ENCODE data around the gene FTCD. TPM values are rescaled to one million over a fixed set of nuclear protein-coding genes. Genes with fewer than 3 reads are reported as not detected.
A peak's percentile ranks its signal among the peaks of the same experiment; 100 is the strongest.

The FTCD gene
- total and polyA plus RNA-seq, 2 donors (not counting 1 experiment from before 2014, with no cell fraction given), result 0.27 to 1.3 TPM

DNA sequence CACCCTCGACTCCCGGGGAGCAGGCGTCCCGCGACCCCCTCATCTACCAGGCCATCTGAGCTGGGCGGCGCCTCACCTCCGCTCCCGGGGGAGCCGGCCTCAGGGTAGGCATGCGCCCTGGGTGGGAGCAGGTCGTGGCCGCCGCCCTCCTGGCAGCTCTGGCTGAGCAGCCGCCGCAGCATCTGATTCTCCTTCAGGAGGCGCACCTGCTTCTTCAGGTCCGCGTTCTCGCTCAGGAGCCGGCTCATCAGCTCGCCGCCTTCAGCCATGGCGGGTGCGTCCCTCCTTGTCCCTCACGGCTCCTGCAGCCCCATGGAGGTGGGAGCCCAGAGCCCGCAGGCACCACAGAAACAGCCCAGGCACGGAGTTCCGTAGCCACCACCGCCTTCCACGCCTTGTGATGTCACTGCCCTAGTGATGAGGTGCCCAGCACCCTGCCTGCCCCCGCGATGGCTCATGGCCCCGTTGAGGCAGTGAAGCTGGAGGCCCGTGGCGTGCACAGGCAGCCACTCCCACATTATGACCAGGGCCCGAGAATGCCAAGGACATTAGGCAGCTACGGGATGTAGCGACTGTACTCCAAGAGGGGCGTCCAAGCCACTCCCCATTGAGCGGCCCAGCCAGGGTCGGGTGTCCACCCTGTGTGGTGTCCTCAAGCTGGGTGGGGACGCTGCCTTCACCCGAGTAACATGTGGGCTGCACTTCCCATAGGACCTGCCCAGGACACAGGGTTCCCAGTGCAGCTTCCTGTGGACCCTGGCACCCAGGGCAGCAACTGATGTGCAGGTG, 27.4 kb upstream of the FTCD start:
- Histone ChIP-seq H3K79me2 (ENCODE audit: control insufficient read depth, insufficient read depth, low read length) (no peaks in the 10 kb centered on the region), H3K27ac (ENCODE audit: insufficient read depth, low read length) (no peak overlapping the region), H3K4me1 (ENCODE audit: control insufficient read depth, extremely low read depth, insufficient read depth, low read length) (peaks cover 3% of the 10 kb centered on the region), H3K36me3 (ENCODE audit: control insufficient read depth, insufficient read depth, low read length) (no peaks in the 10 kb centered on the region), H2AFZ (ENCODE audit: low read length) (no peak overlapping the region), H3K9me3 (ENCODE audit: control insufficient read depth, insufficient read depth, low read depth, low read length) (no peaks in the 10 kb centered on the region), H3K27me3 (ENCODE audit: control insufficient read depth, insufficient read depth, low read length) (no peaks in the 10 kb centered on the region), H3K4me2 (ENCODE audit: extremely low read depth, insufficient read depth, low read length) (peak overlapping the region; percentile 44), H3K4me3 (replicated peaks in 1 of 4; ENCODE audit: control extremely low read depth in 1 of 4, insufficient read depth in 1 of 4, low read depth in 3 of 4, low read length in 4 of 4) (peak overlapping the region in 1 of 4 experiments; percentile 27), H3K9ac (ENCODE audit: insufficient read depth, low read length) (no peak overlapping the region), H4K20me1 (ENCODE audit: control insufficient read depth, extremely low read depth, insufficient read depth, low read length) (no peaks in the 10 kb centered on the region)
- TF ChIP-seq, protein P1, sequence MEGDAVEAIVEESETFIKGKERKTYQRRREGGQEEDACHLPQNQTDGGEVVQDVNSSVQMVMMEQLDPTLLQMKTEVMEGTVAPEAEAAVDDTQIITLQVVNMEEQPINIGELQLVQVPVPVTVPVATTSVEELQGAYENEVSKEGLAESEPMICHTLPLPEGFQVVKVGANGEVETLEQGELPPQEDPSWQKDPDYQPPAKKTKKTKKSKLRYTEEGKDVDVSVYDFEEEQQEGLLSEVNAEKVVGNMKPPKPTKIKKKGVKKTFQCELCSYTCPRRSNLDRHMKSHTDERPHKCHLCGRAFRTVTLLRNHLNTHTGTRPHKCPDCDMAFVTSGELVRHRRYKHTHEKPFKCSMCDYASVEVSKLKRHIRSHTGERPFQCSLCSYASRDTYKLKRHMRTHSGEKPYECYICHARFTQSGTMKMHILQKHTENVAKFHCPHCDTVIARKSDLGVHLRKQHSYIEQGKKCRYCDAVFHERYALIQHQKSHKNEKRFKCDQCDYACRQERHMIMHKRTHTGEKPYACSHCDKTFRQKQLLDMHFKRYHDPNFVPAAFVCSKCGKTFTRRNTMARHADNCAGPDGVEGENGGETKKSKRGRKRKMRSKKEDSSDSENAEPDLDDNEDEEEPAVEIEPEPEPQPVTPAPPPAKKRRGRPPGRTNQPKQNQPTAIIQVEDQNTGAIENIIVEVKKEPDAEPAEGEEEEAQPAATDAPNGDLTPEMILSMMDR (conservative IDR thresholded peaks at IDR 0.05 in 1 of 2, IDR thresholded peaks at IDR 0.05 in 1 of 2; ENCODE audit: low read depth in 1 of 2, low read length in 2 of 2), result no peak
- no peak for DNase-seq (ENCODE audit: low read depth in 2 of 2)

DNA sequence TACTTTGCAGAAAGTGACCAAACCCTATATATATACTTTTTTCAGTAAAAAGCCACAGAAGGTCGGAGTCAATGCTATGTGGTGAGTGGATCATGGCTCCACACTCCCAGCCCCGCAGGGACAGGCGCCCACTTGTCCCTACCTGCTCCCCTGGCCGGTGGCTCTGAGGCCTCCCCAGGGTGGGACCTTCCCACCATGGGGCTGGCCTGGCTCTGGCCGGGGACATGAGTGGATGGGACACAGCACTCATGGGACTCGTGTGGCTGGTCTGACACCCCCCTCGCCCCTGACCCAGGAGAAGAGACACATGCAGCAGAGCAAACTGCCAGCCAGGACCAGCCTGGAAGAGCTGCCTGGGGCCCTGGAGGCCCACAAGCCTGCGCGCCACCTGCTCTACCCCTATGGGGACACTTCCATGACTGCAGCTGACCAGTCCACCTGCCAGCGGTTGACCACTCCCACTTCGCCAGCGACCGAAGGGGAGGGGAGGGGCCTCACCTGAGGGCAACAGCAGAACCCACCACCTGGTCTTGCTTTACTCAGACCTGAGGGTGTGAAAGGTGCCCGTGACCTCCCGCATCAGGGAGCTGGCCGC, 26.7 kb upstream of the FTCD start:
- no peaks in the 10 kb centered on the region for H3K79me2 ChIP-seq (ENCODE audit: control insufficient read depth, insufficient read depth, low read length)
- TF ChIP-seq, protein P1 (conservative IDR thresholded peaks at IDR 0.05 in 1 of 2, IDR thresholded peaks at IDR 0.05 in 1 of 2; ENCODE audit: low read depth in 1 of 2, low read length in 2 of 2), result no peak
- no peak for TF ChIP-seq EZH2 (IDR thresholded peaks at IDR 0.05; ENCODE audit: low read length, missing control alignments)
- no peak for DNase-seq (ENCODE audit: low read depth in 2 of 2)

DNA sequence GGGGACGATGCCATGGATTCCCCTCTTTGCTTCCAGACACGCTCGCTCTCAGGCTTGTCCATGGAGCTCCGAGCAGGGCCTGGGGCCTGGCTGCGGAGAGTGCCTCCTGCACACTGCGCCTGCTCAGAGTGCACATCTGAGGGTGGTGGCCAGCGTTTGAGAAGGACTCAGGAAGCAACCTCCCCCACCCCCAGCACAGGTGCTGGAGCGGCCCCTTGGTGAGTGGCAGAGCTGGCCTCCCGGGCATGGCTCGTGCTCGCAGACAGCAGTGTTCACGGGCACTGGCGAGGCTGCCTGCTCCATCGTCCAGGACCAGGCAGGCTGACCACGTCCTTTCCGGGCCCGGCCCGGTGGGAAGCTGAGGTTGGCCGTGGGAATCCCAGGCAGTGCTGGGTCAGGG, 26.1 kb upstream of the FTCD start:
- no peaks in the 10 kb centered on the region for H3K79me2 ChIP-seq (ENCODE audit: control insufficient read depth, insufficient read depth, low read length)
- TF ChIP-seq EZH2 (IDR thresholded peaks at IDR 0.05; ENCODE audit: low read length, missing control alignments), result no peak
- TF ChIP-seq, protein P1 (conservative IDR thresholded peaks at IDR 0.05 in 1 of 2, IDR thresholded peaks at IDR 0.05 in 1 of 2; ENCODE audit: low read depth in 1 of 2, low read length in 2 of 2), result no peak
- no peaks in the 10 kb centered on the region for H3K27me3 ChIP-seq (ENCODE audit: control insufficient read depth, insufficient read depth, low read length)
- H2AFZ ChIP-seq (ENCODE audit: low read length), result no peak overlapping the region
- no peak overlapping the region for H3K9ac ChIP-seq (ENCODE audit: insufficient read depth, low read length)
- no peak overlapping the region for H3K4me2 ChIP-seq (ENCODE audit: extremely low read depth, insufficient read depth, low read length)
- H3K9me3 ChIP-seq (ENCODE audit: control insufficient read depth, insufficient read depth, low read depth, low read length), result no peaks in the 10 kb centered on the region
- H3K4me3 ChIP-seq (replicated peaks in 1 of 4; ENCODE audit: control extremely low read depth in 1 of 4, insufficient read depth in 1 of 4, low read depth in 3 of 4, low read length in 4 of 4), result no peak overlapping the region
- DNase-seq (ENCODE audit: low read depth in 2 of 2), result no peak
- H4K20me1 ChIP-seq (ENCODE audit: control insufficient read depth, extremely low read depth, insufficient read depth, low read length), result no peaks in the 10 kb centered on the region
- H3K4me1 ChIP-seq (ENCODE audit: control insufficient read depth, extremely low read depth, insufficient read depth, low read length), result peaks cover 3% of the 10 kb centered on the region
- H3K36me3 ChIP-seq (ENCODE audit: control insufficient read depth, insufficient read depth, low read length), result no peaks in the 10 kb centered on the region
- H3K27ac ChIP-seq (ENCODE audit: insufficient read depth, low read length), result no peak overlapping the region

More for the DNA sequence above, 26.7 kb upstream of the FTCD start:
- H3K27ac ChIP-seq (ENCODE audit: insufficient read depth, low read length), result no peak overlapping the region
- H2AFZ ChIP-seq (ENCODE audit: low read length), result no peak overlapping the region
- no peak overlapping the region for H3K9ac ChIP-seq (ENCODE audit: insufficient read depth, low read length)
- no peaks in the 10 kb centered on the region for H3K27me3 ChIP-seq (ENCODE audit: control insufficient read depth, insufficient read depth, low read length)
- no peaks in the 10 kb centered on the region for H3K9me3 ChIP-seq (ENCODE audit: control insufficient read depth, insufficient read depth, low read depth, low read length)
- H3K4me1 ChIP-seq (ENCODE audit: control insufficient read depth, extremely low read depth, insufficient read depth, low read length), result peaks cover 3% of the 10 kb centered on the region
- no peak overlapping the region for H3K4me2 ChIP-seq (ENCODE audit: extremely low read depth, insufficient read depth, low read length)
- H3K36me3 ChIP-seq (ENCODE audit: control insufficient read depth, insufficient read depth, low read length), result no peaks in the 10 kb centered on the region
- no peaks in the 10 kb centered on the region for H4K20me1 ChIP-seq (ENCODE audit: control insufficient read depth, extremely low read depth, insufficient read depth, low read length)
- H3K4me3 ChIP-seq (replicated peaks in 1 of 4; ENCODE audit: control extremely low read depth in 1 of 4, insufficient read depth in 1 of 4, low read depth in 3 of 4, low read length in 4 of 4), result no peak overlapping the region

All from fibroblast of lung (primary cell).